Smooth muscle cell (in vitro differentiated cells): ENCODE measurements around the gene ZNRD2. TPM values are rescaled to one million over a fixed set of nuclear protein-coding genes. Genes with fewer than 3 reads are reported as not detected.
A peak's percentile ranks its signal among the peaks of the same experiment; 100 is the strongest.

Experiments used
- DNase-seq: peaks from one replicate; lab custom pipeline; 2025; ENCODE audit not compliant: unreplicated experiment; lab: John Stamatoyannopoulos, UW
- H2AFZ ChIP-seq: fragments of 200-600 bp; sonication (generic); 2 replicates; pipeline ENCODE4 v1.6.0; 2016; ENCODE audit warnings: antibody characterized with exemption, low read depth, mild to moderate bottlenecking
- H3F3A ChIP-seq: fragments of 200-600 bp; sonication (generic); 2 replicates; pipeline ENCODE4 v1.6.0; 2017; ENCODE audit warnings: antibody characterized with exemption, low read depth
- H3K27ac ChIP-seq: fragments of 200-600 bp; sonication (generic); 2 replicates; pipeline ENCODE4 v1.5.1; 2016; ENCODE audit warnings: low read depth, mild to moderate bottlenecking
- H3K27me3 ChIP-seq: fragments of 200-600 bp; sonication (generic); 2 replicates; pipeline ENCODE4 v1.6.1; 2016; ENCODE audit warnings: low read depth, mild to moderate bottlenecking
- H3K36me3 ChIP-seq: fragments of 200-600 bp; sonication (generic); 2 replicates; pipeline ENCODE4 v1.5.1; 2016; ENCODE audit warnings: low read depth
- H3K4me1 ChIP-seq: fragments of 200-600 bp; sonication (generic); 2 replicates; pipeline ENCODE4 v1.5.1; 2016; ENCODE audit warnings: low read depth
- H3K4me2 ChIP-seq: fragments of 200-600 bp; sonication (generic); 2 replicates; pipeline ENCODE4 v1.6.0; 2016; ENCODE audit warnings: mild to moderate bottlenecking
- H3K4me3 ChIP-seq: fragments of 200-600 bp; sonication (generic); 2 replicates; pipeline ENCODE4 v1.5.1; 2016; ENCODE audit warnings: mild to moderate bottlenecking
- H3K79me2 ChIP-seq: fragments of 200-600 bp; sonication (generic); 2 replicates; pipeline ENCODE4 v1.6.0; 2016; ENCODE audit warnings: low read depth, mild to moderate bottlenecking
- H3K9ac ChIP-seq: fragments of 200-600 bp; sonication (generic); 2 replicates; pipeline ENCODE4 v1.6.0; 2016; ENCODE audit warnings: low read depth
- H3K9me3 ChIP-seq: fragments of 200-600 bp; sonication (generic); replicated peaks from 2 replicates; pipeline ENCODE4 v1.5.1; 2016; ENCODE audit warnings: low read depth
- H4K20me1 ChIP-seq: fragments of 200-600 bp; sonication (generic); 2 replicates; pipeline ENCODE4 v1.6.0; 2016; ENCODE audit warnings: low read depth
- CTCF ChIP-seq: fragments of 200-600 bp; sonication (generic); IDR thresholded peaks from 2 replicates; pipeline ENCODE4 v1.5.1; 2017; ENCODE audit warnings: borderline replicate concordance, mild to moderate bottlenecking, antibody characterized with exemption; ENCODE audit not compliant: insufficient read depth, poor library complexity, severe bottlenecking
- WGBS: methylation state at CpG from one replicate; pipeline ENCODE4 v1.1.7; 2016; ENCODE audit warnings: low lambda C conversion rate; 5-methylcytosine and 5-hydroxymethylcytosine counted together
- polyA plus RNA-seq: library from polyadenylated mRNA; unstranded; fragments of >200 nt; fragmentation: Nextera tagmentation; extraction: Ambion mirVana; gene quantifications from 2 replicates; pipeline ENCODE4 v1.2.1, GENCODE V29; 2016
- total RNA-seq: library from RNA; depleted of rRNA; stranded (reverse); fragments of >200 nt; gene quantifications from 2 replicates; pipeline ENCODE4 v1.2.3, GENCODE V29; 2014

Gene ZNRD2
- total and polyA plus RNA-seq, 2 experiments from 2014 or later = 55.5 to 105 TPM

GRCh38 chr11:65591939-65592857 lies 21.9 kb downstream of the ZNRD2 start:
- TF ChIP-seq CTCF = peak; percentile 12
- no peaks in the 10 kb centered on the region for H3K79me2 ChIP-seq
- no peaks in the 10 kb centered on the region for H4K20me1 ChIP-seq
- H3F3A ChIP-seq = peaks cover 5% of the 10 kb centered on the region
- H3K27me3 ChIP-seq = no peaks in the 10 kb centered on the region
- WGBS = 9% methylated on average over 101 of the region's 106 CpGs
- no peak overlapping the region for H3K9ac ChIP-seq
- peaks cover 16% of the 10 kb centered on the region for H3K4me1 ChIP-seq
- no peaks in the 10 kb centered on the region for H3K36me3 ChIP-seq
- peak overlapping the region; percentile 40 for H3K4me3 ChIP-seq
- H3K27ac ChIP-seq = no peak overlapping the region
- no peak overlapping the region for H2AFZ ChIP-seq
- H3K4me2 ChIP-seq = peak overlapping the region; percentile 82
- peak; percentile 39 for DNase-seq
- H3K9me3 ChIP-seq = no peaks in the 10 kb centered on the region

GRCh38 chr11:65592858-65593517 lies 22.7 kb downstream of the ZNRD2 start:
- Histone ChIP-seq H3K9ac (no peak overlapping the region), H3K36me3 (no peaks in the 10 kb centered on the region), H3K9me3 (no peaks in the 10 kb centered on the region), H2AFZ (no peak overlapping the region), H3K79me2 (no peaks in the 10 kb centered on the region), H3K27me3 (no peaks in the 10 kb centered on the region), H3K4me3 (peak overlapping the region; percentile 40), H3K27ac (no peak overlapping the region), H3F3A (peaks cover 5% of the 10 kb centered on the region), H3K4me1 (peaks cover 16% of the 10 kb centered on the region), H3K4me2 (peak overlapping the region; percentile 82), H4K20me1 (no peaks in the 10 kb centered on the region)
- WGBS = 70% methylated on average over 22 of the region's 22 CpGs
- DNase-seq = no peak
- TF ChIP-seq CTCF = no peak

GRCh38 chr11:65593518-65594414 lies 23.5 kb downstream of the ZNRD2 start:
- Histone ChIP-seq H3K4me3 (no peak overlapping the region), H3F3A (peaks cover 5% of the 10 kb centered on the region), H4K20me1 (no peaks in the 10 kb centered on the region), H3K27ac (no peak overlapping the region), H3K9me3 (no peaks in the 10 kb centered on the region), H3K79me2 (no peaks in the 10 kb centered on the region), H2AFZ (no peak overlapping the region), H3K9ac (no peak overlapping the region), H3K4me2 (no peak overlapping the region), H3K4me1 (peaks cover 16% of the 10 kb centered on the region), H3K36me3 (no peaks in the 10 kb centered on the region), H3K27me3 (no peaks in the 10 kb centered on the region)
- WGBS = 87% methylated on average over 26 of the region's 26 CpGs
- DNase-seq = no peak
- peak; percentile 58 for TF ChIP-seq CTCF
